ENCODE results near the gene AVEN. TPM values are rescaled to one million over a fixed set of nuclear protein-coding genes. Genes with fewer than 3 reads are reported as not detected.

AVEN gene
- total RNA-seq, 1 donor from 2014 or later = 51.3 TPM

DNA sequence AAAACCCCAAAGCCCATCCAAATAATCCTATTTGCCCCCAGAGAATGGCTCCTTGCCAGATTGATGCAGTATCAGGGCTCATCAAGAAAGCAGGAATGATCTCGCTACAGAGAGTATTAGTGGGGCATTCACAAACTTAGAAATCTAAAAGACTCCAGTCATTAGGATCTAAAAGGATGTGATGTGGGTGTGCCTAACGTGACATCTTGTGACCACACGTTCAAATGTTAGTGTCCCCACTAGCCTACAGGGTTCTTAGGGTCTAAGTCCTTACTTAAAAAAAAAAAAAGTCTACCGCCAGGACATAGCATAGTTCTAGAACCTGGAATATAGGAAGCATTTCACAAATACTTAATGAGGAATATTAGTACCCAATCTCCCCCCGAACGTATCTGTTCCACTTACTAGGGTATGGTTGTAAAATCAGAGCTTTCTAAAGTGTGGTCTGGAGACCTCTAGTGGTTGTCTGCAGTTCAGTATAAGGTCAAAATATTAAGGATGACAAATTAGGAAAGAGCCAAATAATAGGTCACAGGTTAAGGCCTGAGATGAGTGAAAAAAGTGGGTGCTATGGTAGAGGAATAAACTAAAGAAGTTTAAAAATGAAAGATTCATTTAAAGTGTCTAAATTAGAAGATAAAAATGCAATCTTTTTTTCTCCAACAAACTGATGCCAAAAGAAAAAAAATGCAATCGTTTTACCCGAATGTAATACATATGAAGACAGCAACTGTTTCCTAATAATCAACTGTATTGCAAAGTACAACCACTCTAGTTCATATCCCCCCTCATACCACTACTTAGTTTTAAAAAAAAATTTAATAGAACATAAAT lies 75.0 kb downstream of the AVEN start:
- FAIRE-seq = no peak

DNA sequence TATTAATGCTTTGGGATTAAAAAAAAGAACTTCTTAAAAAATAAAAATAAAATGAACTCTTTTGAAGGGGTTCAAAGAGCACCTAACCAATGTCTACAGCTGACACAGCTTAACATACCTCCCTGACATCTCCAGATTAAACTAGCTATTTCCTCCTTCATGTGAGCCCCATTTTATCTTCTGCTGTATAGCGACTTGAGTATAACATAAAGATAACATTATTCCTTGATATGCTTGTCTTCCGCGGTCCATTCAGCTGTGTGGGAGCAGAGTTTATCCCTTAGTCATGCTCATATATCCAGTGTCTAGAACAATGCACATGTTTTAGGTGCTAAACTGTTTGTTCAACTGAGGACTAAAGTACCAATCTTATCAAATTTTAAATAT lies 78.5 kb downstream of the AVEN start:
- TF ChIP-seq, protein P1, sequence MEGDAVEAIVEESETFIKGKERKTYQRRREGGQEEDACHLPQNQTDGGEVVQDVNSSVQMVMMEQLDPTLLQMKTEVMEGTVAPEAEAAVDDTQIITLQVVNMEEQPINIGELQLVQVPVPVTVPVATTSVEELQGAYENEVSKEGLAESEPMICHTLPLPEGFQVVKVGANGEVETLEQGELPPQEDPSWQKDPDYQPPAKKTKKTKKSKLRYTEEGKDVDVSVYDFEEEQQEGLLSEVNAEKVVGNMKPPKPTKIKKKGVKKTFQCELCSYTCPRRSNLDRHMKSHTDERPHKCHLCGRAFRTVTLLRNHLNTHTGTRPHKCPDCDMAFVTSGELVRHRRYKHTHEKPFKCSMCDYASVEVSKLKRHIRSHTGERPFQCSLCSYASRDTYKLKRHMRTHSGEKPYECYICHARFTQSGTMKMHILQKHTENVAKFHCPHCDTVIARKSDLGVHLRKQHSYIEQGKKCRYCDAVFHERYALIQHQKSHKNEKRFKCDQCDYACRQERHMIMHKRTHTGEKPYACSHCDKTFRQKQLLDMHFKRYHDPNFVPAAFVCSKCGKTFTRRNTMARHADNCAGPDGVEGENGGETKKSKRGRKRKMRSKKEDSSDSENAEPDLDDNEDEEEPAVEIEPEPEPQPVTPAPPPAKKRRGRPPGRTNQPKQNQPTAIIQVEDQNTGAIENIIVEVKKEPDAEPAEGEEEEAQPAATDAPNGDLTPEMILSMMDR (IDR thresholded peaks at IDR 0.05; ENCODE audit: insufficient read depth, low read length, severe bottlenecking) = no peak
- H3K36me3 ChIP-seq (ENCODE audit: control insufficient read depth, insufficient read depth, low read length) = no peaks in the 10 kb centered on the region
- no peak overlapping the region for H3K4me3 ChIP-seq (ENCODE audit: low read depth, low read length)
- FAIRE-seq (no peak), DNase-seq (ENCODE audit: low read depth) (no peak)
- no peaks in the 10 kb centered on the region for H3K27me3 ChIP-seq (ENCODE audit: control insufficient read depth, insufficient read depth, low read length)

More for the DNA sequence above, 75.0 kb downstream of the AVEN start:
- Histone ChIP-seq H3K27me3 (ENCODE audit: control insufficient read depth, insufficient read depth, low read length) (no peaks in the 10 kb centered on the region), H3K36me3 (ENCODE audit: control insufficient read depth, insufficient read depth, low read length) (no peaks in the 10 kb centered on the region), H3K4me3 (ENCODE audit: low read depth, low read length) (no peak overlapping the region)
- TF ChIP-seq, protein P1 (IDR thresholded peaks at IDR 0.05; ENCODE audit: insufficient read depth, low read length, severe bottlenecking) = peak; percentile 51
- DNase-seq (ENCODE audit: low read depth) = peak; percentile 41

DNA sequence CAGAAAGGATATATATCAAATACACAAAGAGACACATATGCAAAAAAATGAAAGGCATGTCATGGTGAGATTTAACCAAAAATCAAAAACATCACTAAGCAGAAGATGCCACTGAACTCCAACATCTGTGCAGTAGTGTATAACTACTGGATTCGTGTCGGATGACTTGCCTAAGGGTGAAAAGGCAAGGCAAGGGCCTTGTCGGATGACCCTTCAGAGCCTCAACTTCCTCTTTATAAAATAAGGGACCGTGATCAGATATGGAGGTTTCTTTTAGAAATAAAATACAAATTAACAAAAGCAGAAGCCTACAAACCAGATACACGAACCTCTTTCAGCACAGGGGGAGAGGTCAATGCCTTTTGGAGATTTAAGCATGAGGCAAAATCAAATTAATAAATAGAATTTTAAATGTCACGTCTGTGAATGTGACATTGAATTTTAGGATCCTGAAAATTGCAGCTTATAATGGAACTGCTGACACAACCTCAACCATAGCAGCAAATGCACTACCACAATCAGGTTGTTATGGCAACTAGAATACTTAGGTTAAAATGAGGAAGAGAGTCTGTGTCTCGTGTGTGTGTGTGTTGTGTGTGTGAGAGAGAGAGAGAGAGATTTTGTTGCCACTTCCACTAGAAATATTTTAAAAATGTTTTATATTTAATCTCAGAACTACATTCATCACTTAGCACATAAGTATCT lies 79.0 kb downstream of the AVEN start:
- DNase-seq (ENCODE audit: low read depth) (no peak), FAIRE-seq (no peak)
- no peak overlapping the region for H3K4me3 ChIP-seq (ENCODE audit: low read depth, low read length)
- TF ChIP-seq, protein P1 (IDR thresholded peaks at IDR 0.05; ENCODE audit: insufficient read depth, low read length, severe bottlenecking) = no peak
- H3K27me3 ChIP-seq (ENCODE audit: control insufficient read depth, insufficient read depth, low read length) = no peaks in the 10 kb centered on the region
- H3K36me3 ChIP-seq (ENCODE audit: control insufficient read depth, insufficient read depth, low read length) = no peaks in the 10 kb centered on the region

DNA sequence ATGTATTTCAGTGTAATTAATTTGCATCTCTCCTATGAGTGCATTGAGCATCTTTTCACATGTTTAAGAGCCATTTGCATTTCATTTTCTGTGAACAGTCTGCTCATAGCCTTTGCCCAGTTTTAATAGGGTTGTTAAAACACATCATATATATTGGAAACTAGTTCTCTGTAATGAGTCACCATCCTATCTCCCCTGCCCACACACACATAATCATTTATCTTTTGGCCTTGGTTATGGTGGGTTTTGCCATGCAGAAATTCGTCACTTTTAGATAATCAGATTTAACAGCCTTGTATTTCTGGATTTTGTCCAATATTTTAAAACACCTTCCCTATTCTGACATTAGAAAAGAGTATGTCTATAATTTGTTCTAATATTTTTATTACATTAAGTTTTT lies 82.6 kb downstream of the AVEN start:
- FAIRE-seq (no peak), DNase-seq (ENCODE audit: low read depth) (no peak)
- H3K4me3 ChIP-seq (ENCODE audit: low read depth, low read length) = no peak overlapping the region
- TF ChIP-seq, protein P1 (IDR thresholded peaks at IDR 0.05; ENCODE audit: insufficient read depth, low read length, severe bottlenecking) = no peak
- H3K27me3 ChIP-seq (ENCODE audit: control insufficient read depth, insufficient read depth, low read length) = no peaks in the 10 kb centered on the region
- H3K36me3 ChIP-seq (ENCODE audit: control insufficient read depth, insufficient read depth, low read length) = no peaks in the 10 kb centered on the region

DNA sequence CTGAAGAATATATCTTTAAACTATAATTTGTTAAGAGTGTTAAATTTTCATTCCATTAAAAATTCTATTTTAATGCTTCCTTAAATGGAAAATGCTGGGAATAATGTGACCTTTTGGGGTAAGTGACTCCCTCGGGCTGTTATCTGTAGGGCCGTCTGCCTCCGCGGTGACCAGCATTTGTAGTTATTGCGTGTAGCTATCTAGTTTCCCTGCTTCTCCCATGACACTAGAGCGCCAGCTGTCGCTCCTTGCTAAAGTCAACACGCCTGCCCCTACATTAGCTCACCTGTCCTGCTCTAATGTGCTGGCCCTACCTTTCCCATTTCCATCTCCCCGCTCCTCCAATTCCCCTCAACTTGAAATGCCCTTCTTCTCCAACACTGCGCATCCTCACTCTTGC lies 83.1 kb downstream of the AVEN start:
- no peaks in the 10 kb centered on the region for H3K36me3 ChIP-seq (ENCODE audit: control insufficient read depth, insufficient read depth, low read length)
- TF ChIP-seq, protein P1 (IDR thresholded peaks at IDR 0.05; ENCODE audit: insufficient read depth, low read length, severe bottlenecking) = no peak
- H3K4me3 ChIP-seq (ENCODE audit: low read depth, low read length) = no peak overlapping the region
- FAIRE-seq = no peak
- no peaks in the 10 kb centered on the region for H3K27me3 ChIP-seq (ENCODE audit: control insufficient read depth, insufficient read depth, low read length)
- no peak for DNase-seq (ENCODE audit: low read depth)

Measured in bronchial epithelial cell (primary cell).